WTC11 (cell line): ENCODE data around the gene TSEN2. TPM values are rescaled to one million over a fixed set of nuclear protein-coding genes. Genes with fewer than 3 reads are reported as not detected.
A peak's percentile ranks its signal among the peaks of the same experiment; 100 is the strongest.

Experiments used
- ATAC-seq: fragments of 200-7000 bp; cut with Tn5 transposase; 2 replicates; pipeline ENCODE4 v1.10.0; 2021; ENCODE audit warnings: mild to moderate bottlenecking, moderate library complexity
- CTCF ChIA-PET: fragments of 300-600 bp; sonication (Branson Sonifier 250); formaldehyde crosslinking; loops from one replicate; lab custom pipeline; 2021; ENCODE audit warnings: antibody characterized with exemption; lab: Charles Lee
- POLR2A ChIA-PET: fragments of 350-600 bp; sonication (Branson Sonifier 250); formaldehyde crosslinking; loops from one replicate; lab custom pipeline; 2021; ENCODE audit warnings: antibody characterized with exemption; lab: Charles Lee
- DNase-seq: peaks from one replicate; pipeline ENCODE4 v3.0.0; 2021; ENCODE audit warnings: low spot score
- H3K27ac Mint-ChIP-seq: 2 replicates; pipeline ENCODE4 v1.8.0; 2021; ENCODE audit warnings: mixed read lengths
- H3K27me3 Mint-ChIP-seq: 2 replicates; pipeline ENCODE4 v1.8.0; 2021; ENCODE audit warnings: low read depth, mild to moderate bottlenecking, moderate library complexity, mixed read lengths
- H3K36me3 Mint-ChIP-seq: 2 replicates; pipeline ENCODE4 v1.8.0; 2021; ENCODE audit warnings: mixed read lengths
- H3K4me1 Mint-ChIP-seq: 2 replicates; pipeline ENCODE4 v1.8.0; 2022; ENCODE audit warnings: mixed read lengths
- H3K4me3 Mint-ChIP-seq: 2 replicates; pipeline ENCODE4 v1.8.0; 2021; ENCODE audit warnings: mild to moderate bottlenecking, moderate library complexity, mixed read lengths
- H3K9me3 Mint-ChIP-seq: 2 replicates; pipeline ENCODE4 v1.8.0; 2021; ENCODE audit warnings: mixed read lengths
- AR ChIP-seq: fragments of 250-450 bp; sonication (Bioruptor Pico); IDR thresholded peaks from 2 replicates; pipeline ENCODE4 v1.9.0; 2021; ENCODE audit warnings: mild to moderate bottlenecking
- ARID4B ChIP-seq: sonication (generic); formaldehyde crosslinking; IDR thresholded peaks from 2 replicates; pipeline ENCODE4 v1.8.0; 2023; ENCODE audit warnings: missing genetic modification reagents, mild to moderate bottlenecking, borderline replicate concordance
- ATF6 ChIP-seq: sonication (generic); formaldehyde crosslinking; IDR thresholded peaks from 2 replicates; pipeline ENCODE4 v1.8.1; 2023; ENCODE audit warnings: mild to moderate bottlenecking, missing genetic modification reagents
- CDX4 ChIP-seq: fragments of 250-450 bp; sonication (Bioruptor Pico); IDR thresholded peaks from 2 replicates; pipeline ENCODE4 v1.9.0; 2021; ENCODE audit warnings: moderate library complexity, mild to moderate bottlenecking, inconsistent platforms, borderline replicate concordance
- CREB1 ChIP-seq: sonication (generic); formaldehyde crosslinking; IDR thresholded peaks from 2 replicates; pipeline ENCODE4 v1.8.0; 2023; ENCODE audit warnings: mild to moderate bottlenecking, missing genetic modification reagents
- CTCF ChIP-seq: fragments of 200-600 bp; IDR thresholded peaks from 2 replicates; pipeline ENCODE4 v1.8.0; 2022; ENCODE audit warnings: antibody characterized with exemption
- JAZF1 ChIP-seq: fragments of 250-450 bp; sonication (Bioruptor Pico); IDR thresholded peaks from 2 replicates; pipeline ENCODE4 v1.9.0; 2021; ENCODE audit warnings: moderate library complexity, mild to moderate bottlenecking, inconsistent platforms
- MLX ChIP-seq: sonication (generic); formaldehyde crosslinking; IDR thresholded peaks from 2 replicates; pipeline ENCODE4 v1.8.1; 2023; ENCODE audit warnings: mild to moderate bottlenecking, missing genetic modification reagents, moderate library complexity
- MXD4 ChIP-seq: fragments of 250-450 bp; sonication (Bioruptor Pico); IDR thresholded peaks from 2 replicates; pipeline ENCODE4 v1.8.0; 2021; ENCODE audit warnings: mild to moderate bottlenecking, moderate library complexity, borderline replicate concordance
- NFATC4 ChIP-seq: fragments of 250-450 bp; sonication (Bioruptor Pico); IDR thresholded peaks from 2 replicates; pipeline ENCODE4 v1.9.0; 2021; ENCODE audit warnings: mild to moderate bottlenecking
- PRRX2 ChIP-seq: fragments of 250-450 bp; sonication (Bioruptor Pico); IDR thresholded peaks from 2 replicates; pipeline ENCODE4 v1.8.0; 2021; ENCODE audit warnings: mild to moderate bottlenecking
- RELA ChIP-seq: sonication (generic); formaldehyde crosslinking; IDR thresholded peaks from 2 replicates; pipeline ENCODE4 v1.8.1; 2022; ENCODE audit warnings: missing genetic modification reagents, mild to moderate bottlenecking, borderline replicate concordance
- SMAD4 ChIP-seq: sonication (generic); formaldehyde crosslinking; IDR thresholded peaks from 2 replicates; pipeline ENCODE4 v1.8.0; 2022; ENCODE audit warnings: mild to moderate bottlenecking, missing genetic modification reagents
- TEAD1 ChIP-seq: sonication (generic); formaldehyde crosslinking; IDR thresholded peaks from 2 replicates; pipeline ENCODE4 v1.8.0; 2022; ENCODE audit warnings: mild to moderate bottlenecking, missing genetic modification reagents
- ZNF121 ChIP-seq: sonication (generic); formaldehyde crosslinking; IDR thresholded peaks from 2 replicates; pipeline ENCODE4 v1.8.0; 2023; ENCODE audit warnings: missing genetic modification reagents
- total RNA-seq: library from RNA; stranded (reverse); gene quantifications from 3 replicates; pipeline ENCODE4 v1.2.3, GENCODE V29; 2021

The TSEN2 gene
- total RNA-seq, 1 experiment from 2014 or later = 21.1 TPM

- Mint-ChIP-seq H3K9me3 (peaks cover 6% of the 10 kb centered on the region), H3K27ac (no peak overlapping the region), H3K36me3 (no peaks in the 10 kb centered on the region), H3K4me1 (no peaks in the 10 kb centered on the region), H3K27me3 (no peaks in the 10 kb centered on the region; the same call in 1 of the 2 replicates), H3K4me3 (no peak overlapping the region)
- peak; percentile 34; the same call in 1 of the 2 replicates for ATAC-seq
- ChIA-PET CTCF (interaction anchor here (0.5 kb wide), 1 partner anchor 16 kb away, joined by 4 read pairs; no protein-coding TSS in a partner anchor), POLR2A (interaction anchor here (0.7 kb wide), 1 partner anchor 128 kb away, joined by 3 read pairs; no protein-coding TSS in a partner anchor)
- DNase-seq = no peak
- TF ChIP-seq NFATC4 (CRISPR knock-in tag) = no peak
- TF ChIP-seq SMAD4 = no peak
- TF ChIP-seq ZNF121 (CRISPR knock-in tag) = no peak
- no peak for TF ChIP-seq ATF6
- no peak for TF ChIP-seq MLX
- no peak for TF ChIP-seq JAZF1
- no peak for TF ChIP-seq RELA
- TF ChIP-seq CREB1 (CRISPR knock-in tag) = no peak
- TF ChIP-seq ARID4B = no peak
- TF ChIP-seq TEAD1 (CRISPR knock-in tag) = no peak
- no peak for TF ChIP-seq AR (CRISPR knock-in tag)
These were observed 31.6 kb upstream of the TSEN2 start for GRCh38 chr3:12452361-12453330.

GRCh38 chr3:12454076-12454815 is 30.0 kb upstream of the TSEN2 start:
- ChIA-PET POLR2A (no interaction called here), CTCF (interaction anchor here (1.2 kb wide), 1 partner anchor 26 kb away, joined by 4 read pairs; no protein-coding TSS in a partner anchor)
- Mint-ChIP-seq H3K4me1 (no peaks in the 10 kb centered on the region), H3K4me3 (no peak overlapping the region), H3K36me3 (no peaks in the 10 kb centered on the region), H3K27ac (no peak overlapping the region), H3K27me3 (no peaks in the 10 kb centered on the region), H3K9me3 (peaks cover 6% of the 10 kb centered on the region)
- no peak for DNase-seq
- no peak for ATAC-seq
- TF ChIP-seq JAZF1 = no peak
- no peak for TF ChIP-seq PRRX2 (CRISPR knock-in tag)
- TF ChIP-seq MXD4 (CRISPR knock-in tag) = no peak
- no peak for TF ChIP-seq CDX4 (CRISPR knock-in tag)
- TF ChIP-seq CTCF = no peak
- no peak for TF ChIP-seq ATF6
- TF ChIP-seq CREB1 (CRISPR knock-in tag) = no peak
